Endothelial cell (in vitro differentiated cells): ENCODE results near the gene BUD23. TPM values are rescaled to one million over a fixed set of nuclear protein-coding genes. Genes with fewer than 3 reads are reported as not detected.
"Not testable (repeated sequence)": the region's sequence is repeated elsewhere in the genome, so short reads cannot be mapped to it uniquely, and the experiment has no call there.

ENCODE experiments used
- DNase-seq: peaks from one replicate; pipeline ENCODE4 v3.0.0; 2021; ENCODE audit warnings: low spot score
- H3K27ac Mint-ChIP-seq: one replicate; pipeline ENCODE4 v1.8.0; 2021; ENCODE audit warnings: mixed read lengths, inconsistent platforms; ENCODE audit not compliant: unreplicated experiment
- H3K27me3 Mint-ChIP-seq: one replicate; pipeline ENCODE4 v1.8.0; 2021; ENCODE audit warnings: mild to moderate bottlenecking, moderate library complexity, mixed read lengths, inconsistent platforms; ENCODE audit not compliant: unreplicated experiment
- H3K36me3 Mint-ChIP-seq: one replicate; pipeline ENCODE4 v1.8.0; 2021; ENCODE audit warnings: mild to moderate bottlenecking, low read depth, mixed read lengths, inconsistent platforms; ENCODE audit not compliant: unreplicated experiment
- H3K4me1 Mint-ChIP-seq: one replicate; pipeline ENCODE4 v1.8.0; 2021; ENCODE audit warnings: mild to moderate bottlenecking, mixed read lengths, inconsistent platforms; ENCODE audit not compliant: unreplicated experiment
- H3K4me3 Mint-ChIP-seq: one replicate; pipeline ENCODE4 v1.8.0; 2021; ENCODE audit warnings: mild to moderate bottlenecking, mixed read lengths, inconsistent platforms; ENCODE audit not compliant: unreplicated experiment
- H3K9me3 Mint-ChIP-seq: one replicate; pipeline ENCODE4 v1.8.0; 2021; ENCODE audit warnings: mixed read lengths, inconsistent platforms; ENCODE audit not compliant: unreplicated experiment
- CTCF ChIP-seq: fragments of 200-600 bp; sonication (generic); IDR thresholded peaks from one replicate; pipeline ENCODE4 v1.5.0; 2021; ENCODE audit warnings: antibody characterized with exemption; ENCODE audit not compliant: unreplicated experiment
- total RNA-seq: library from RNA; stranded (reverse); fragmentation: NEBNext Ultra II Directional; extraction: Animal tissue kit (Norgen Biotek cat#: 25700); gene quantifications from one replicate; pipeline ENCODE4 v1.2.1, GENCODE V29; 2021; ENCODE audit not compliant: unreplicated experiment

BUD23 gene
- total RNA-seq, 1 donor from 2014 or later, result 50.6 TPM

GRCh38 chr7:73706126-73707044 is 23.0 kb downstream of the BUD23 start:
- DNase-seq, result no peak
- Mint-ChIP-seq H3K4me1 (no peaks in the 10 kb centered on the region), H3K9me3 (no peaks in the 10 kb centered on the region), H3K36me3 (peaks cover 11% of the 10 kb centered on the region), H3K27ac (no peak overlapping the region), H3K27me3 (peaks cover 6% of the 10 kb centered on the region), H3K4me3 (no peak overlapping the region)
- no peak for TF ChIP-seq CTCF

GRCh38 chr7:73707045-73707631 is 23.7 kb downstream of the BUD23 start:
- no peak for DNase-seq

GRCh38 chr7:73708961-73709549 is 25.7 kb downstream of the BUD23 start:
- no peak for DNase-seq
- TF ChIP-seq CTCF, result no peak
- H3K9me3 Mint-ChIP-seq, result no peaks in the 10 kb centered on the region
- H3K27me3 Mint-ChIP-seq, result peaks cover 7% of the 10 kb centered on the region
- peaks cover 6% of the 10 kb centered on the region for H3K36me3 Mint-ChIP-seq
- H3K27ac Mint-ChIP-seq, result no peak overlapping the region
- H3K4me1 Mint-ChIP-seq, result no peaks in the 10 kb centered on the region
- H3K4me3 Mint-ChIP-seq, result no peak overlapping the region

More at GRCh38 chr7:73707045-73707631, 23.7 kb downstream of the BUD23 start:
- TF ChIP-seq CTCF, result no peak
- Mint-ChIP-seq H3K36me3 (peaks cover 4% of the 10 kb centered on the region), H3K27me3 (peaks cover 8% of the 10 kb centered on the region), H3K9me3 (no peaks in the 10 kb centered on the region), H3K4me1 (no peaks in the 10 kb centered on the region), H3K4me3 (no peak overlapping the region), H3K27ac (no peak overlapping the region)

- Mint-ChIP-seq H3K27me3 (peaks cover 6% of the 10 kb centered on the region), H3K36me3 (peaks cover 6% of the 10 kb centered on the region), H3K4me3 (no peak overlapping the region), H3K4me1 (no peaks in the 10 kb centered on the region), H3K27ac (peak overlapping the region; percentile 7), H3K9me3 (no peaks in the 10 kb centered on the region)
- no peak for DNase-seq
- TF ChIP-seq CTCF, result no peak
Measured at GRCh38 chr7:73712773-73713172, 29.4 kb downstream of the BUD23 start.

- H3K27ac Mint-ChIP-seq, H3K27me3 Mint-ChIP-seq, H3K9me3 Mint-ChIP-seq, DNase-seq, H3K4me3 Mint-ChIP-seq, H3K36me3 Mint-ChIP-seq, H3K4me1 Mint-ChIP-seq: not testable (repeated sequence)
Measured at GRCh38 chr7:73713319-73713718, 29.9 kb downstream of the BUD23 start.
